HS-27A (cell line): ENCODE measurements around the gene FAM111B.
A peak's percentile ranks its signal among the peaks of the same experiment; 100 is the strongest.
"Not testable (repeated sequence)": the region's sequence is repeated elsewhere in the genome, so short reads cannot be mapped to it uniquely, and the experiment has no call there.

Source experiments
- DNase-seq: peaks from one replicate; pipeline ENCODE4 v3.0.0-alpha.2; 2012; ENCODE audit warnings: low read depth, missing footprints

FAM111B gene

DNA sequence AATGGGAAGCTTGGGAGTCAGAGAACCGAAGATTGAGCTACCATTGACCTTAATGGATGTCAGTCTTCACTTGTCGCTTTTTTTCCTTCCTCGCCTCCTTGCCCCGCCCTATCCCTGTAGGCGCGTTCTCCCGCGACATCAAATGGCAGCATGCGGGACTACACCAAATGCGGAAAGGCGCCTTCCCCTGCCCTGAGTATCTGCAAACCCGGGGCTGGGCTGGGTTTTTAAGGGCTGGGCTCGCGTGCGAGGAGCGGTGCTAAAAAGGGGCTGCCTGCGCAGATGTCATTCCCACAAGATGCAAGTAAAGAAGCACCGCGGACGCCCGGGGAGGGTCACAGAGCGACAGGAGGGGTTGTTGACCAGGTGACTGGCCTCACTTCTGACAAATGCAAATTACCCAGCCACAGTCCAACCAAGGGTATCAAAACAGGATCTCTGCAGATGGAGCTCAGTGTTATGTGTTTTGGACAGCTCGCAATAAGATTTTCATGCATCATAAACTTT is 4.7 kb upstream of the FAM111B start:
- no peak for DNase-seq

DNA sequence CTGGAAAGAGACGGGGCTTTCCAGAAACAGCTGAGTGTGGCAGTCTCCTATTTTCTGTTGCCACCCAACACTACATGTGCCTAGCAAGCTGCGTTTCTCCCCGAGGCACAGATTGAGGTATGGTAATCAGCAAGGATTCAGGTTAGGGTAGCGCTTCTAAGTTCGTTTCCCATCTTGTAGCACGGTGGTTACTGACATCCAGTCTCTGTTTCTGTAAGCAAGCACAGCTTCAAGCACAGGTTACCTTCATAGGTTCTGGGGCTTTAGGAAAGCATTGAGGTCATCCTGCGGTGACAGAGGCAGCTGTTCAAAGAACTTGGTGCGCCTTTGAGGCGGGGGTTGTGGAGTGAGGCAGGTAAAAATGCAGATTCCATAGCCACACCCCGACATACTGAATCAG is 684 bp downstream of the FAM111B start:
- DNase-seq, result not testable (repeated sequence)

DNA sequence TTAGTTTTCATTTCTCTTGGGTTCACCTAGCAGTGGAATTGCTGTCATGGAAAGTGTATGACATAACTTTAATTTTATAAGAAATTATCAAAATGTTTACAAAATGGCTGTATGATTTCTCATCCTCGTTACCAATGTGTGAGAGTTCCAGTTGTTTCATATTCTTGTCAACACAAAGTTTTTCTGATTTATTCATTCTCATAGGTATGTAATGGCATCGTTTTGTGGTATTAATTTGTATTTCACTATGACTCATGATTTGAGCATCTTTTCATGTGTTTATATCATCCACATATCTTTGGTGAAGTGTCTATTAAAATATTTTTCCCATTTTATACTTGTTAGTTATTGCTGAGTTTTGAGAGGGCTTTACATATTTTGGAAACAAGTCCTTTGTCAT is 5.5 kb downstream of the FAM111B start:
- no peak for DNase-seq

DNA sequence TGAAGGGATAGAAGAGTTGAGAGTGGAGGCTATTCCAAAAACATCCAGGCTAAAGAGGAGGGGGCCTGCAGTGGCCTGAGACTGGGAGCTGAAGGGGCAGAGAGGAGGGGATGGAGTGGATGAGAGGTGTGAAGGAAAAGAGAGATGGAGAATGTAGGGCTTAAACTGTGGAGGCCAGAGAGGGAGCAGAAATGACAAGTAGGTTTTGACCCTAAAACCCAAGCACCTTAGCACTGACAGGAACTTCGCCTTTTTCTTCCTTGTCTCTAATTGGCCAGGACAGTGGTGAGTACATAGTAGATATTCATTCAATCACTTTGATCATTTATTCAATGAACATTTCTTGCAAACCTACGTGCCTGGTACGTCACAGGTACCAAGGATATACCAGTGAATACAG is 7.3 kb downstream of the FAM111B start:
- no peak for DNase-seq

DNA sequence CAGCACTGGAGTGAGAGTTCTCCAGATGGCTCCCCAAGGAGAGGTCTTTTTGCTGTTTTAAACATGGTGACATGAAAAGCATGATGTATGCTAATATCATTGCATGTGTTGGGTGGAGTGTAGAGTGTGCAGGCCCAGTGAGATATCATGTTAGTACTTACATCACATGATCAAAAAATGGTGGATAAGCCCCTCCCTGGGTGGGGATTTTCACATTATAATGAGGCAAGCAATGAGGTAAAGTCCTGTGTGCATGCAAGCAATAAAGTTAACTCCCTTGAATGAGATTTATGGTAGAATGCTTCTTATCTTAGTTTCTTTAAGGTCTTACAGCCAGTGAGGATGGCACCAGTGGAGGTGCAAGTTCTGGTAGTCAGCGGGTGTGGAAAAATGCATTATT is 8.5 kb downstream of the FAM111B start:
- DNase-seq, result no peak

DNA sequence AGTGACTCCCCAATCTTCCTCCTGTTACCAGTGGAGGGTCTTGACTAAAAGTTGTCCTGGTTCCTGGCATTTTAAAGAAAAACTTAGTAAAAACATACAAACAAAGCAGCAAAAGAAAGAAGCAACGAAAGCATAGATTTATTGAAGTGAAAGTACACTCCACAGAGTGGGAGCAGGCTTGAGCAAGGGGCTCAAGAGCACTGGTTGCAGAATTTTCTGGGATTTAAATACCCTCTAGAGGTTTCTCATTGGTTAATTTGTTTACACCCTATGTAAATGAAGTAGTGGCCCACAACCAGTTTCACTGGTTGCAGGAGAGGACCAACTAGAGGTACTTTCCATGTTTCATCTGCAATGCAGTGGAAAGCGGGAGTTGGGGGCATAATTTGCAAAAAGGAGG is 10.7 kb downstream of the FAM111B start:
- DNase-seq, result no peak

DNA sequence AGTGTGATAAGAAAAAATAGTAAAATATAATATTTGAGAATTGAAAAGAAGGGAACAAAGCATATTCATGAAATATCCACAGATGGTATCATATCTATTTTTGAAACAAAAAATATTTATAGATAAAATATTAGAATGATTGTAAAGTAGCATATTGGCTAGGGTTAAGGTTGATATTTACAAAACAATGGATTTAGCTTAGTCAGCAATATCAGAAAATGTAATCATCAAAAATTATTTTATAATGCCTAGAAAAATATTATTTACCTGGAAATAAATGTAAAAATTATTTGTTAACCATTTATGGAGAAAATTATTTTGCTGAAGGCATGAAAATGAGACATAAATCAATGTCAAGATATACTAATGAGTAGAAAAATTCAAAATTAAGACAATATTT is 12.8 kb downstream of the FAM111B start:
- no peak for DNase-seq

DNA sequence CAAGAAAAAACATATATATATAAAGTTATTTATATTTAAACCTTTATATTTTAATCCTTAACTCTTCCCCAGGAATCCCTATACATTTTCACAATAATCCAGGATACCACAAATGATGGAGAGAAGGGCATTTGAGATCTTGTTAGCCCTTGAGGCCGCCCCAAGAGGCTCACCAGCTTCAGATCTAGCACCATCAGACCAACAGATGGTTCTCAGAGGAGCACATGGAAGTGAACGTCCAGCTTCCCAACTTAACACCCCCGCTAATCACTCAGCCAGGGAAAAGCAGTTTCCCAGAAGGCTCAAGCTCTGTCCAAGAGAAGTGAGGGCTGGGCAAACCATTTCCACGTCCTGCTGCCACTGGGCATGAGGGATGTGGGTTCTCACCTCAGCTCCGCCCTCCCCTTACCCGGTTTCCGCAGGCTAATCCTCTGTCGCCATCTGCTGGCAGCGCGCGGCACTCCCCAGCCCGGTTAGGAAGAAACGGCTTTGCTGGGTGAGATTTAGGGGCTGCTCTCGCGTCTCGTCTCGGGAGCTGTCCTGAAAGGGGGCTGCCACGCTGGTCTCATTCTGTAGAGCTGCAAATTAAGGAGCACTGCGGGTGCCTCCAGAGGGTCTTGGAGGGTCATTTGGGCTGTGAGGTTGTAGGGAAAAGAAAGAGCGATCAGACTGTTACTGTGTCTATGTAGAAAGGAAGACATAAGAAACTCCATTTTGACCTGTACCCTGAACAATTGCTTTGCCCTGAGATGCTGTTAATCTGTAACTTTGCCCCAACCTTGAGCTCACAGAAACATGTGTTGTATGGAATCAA is 28.8 kb downstream of the FAM111B start:
- DNase-seq, result no peak

DNA sequence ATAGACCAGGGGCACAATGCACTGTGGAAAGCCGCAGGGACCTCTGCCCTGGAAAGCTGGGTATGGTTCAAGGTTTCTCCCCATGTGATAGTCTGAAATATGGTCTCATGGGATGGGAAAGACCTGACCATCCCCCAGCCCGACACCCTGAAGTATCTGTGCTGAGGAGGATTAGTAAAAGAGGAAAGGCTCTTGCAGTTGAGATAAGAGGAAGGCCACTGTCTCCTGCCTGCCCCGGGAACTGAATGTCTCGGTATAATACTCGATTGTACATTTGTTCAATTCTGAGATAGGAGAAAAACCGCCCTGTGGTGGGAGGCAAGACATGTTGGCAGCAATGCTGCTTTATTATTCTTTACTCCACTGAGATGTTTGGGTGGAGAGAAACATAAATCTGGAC is 29.5 kb downstream of the FAM111B start:
- not testable (repeated sequence) for DNase-seq

DNA sequence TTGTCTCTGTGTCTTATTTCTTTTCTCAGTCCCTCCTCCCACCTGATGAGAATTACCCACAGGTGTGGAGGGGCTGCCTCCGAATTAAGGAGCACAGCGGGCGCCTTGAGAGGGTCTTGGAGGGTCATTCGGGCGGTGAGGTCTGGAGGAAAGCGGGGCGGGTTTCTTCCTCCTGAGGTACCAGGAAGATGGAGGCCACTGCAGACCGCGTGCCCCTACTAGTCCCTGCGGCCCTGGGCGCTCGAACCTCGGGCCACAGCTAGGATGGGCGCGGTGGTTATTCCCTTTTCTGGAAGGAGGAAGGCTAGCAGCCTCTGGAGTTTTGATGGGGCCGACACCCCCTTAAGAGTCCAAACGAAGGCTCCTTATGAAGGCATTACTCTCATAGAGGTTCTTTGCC is 30.2 kb downstream of the FAM111B start:
- DNase-seq, result no peak

DNA sequence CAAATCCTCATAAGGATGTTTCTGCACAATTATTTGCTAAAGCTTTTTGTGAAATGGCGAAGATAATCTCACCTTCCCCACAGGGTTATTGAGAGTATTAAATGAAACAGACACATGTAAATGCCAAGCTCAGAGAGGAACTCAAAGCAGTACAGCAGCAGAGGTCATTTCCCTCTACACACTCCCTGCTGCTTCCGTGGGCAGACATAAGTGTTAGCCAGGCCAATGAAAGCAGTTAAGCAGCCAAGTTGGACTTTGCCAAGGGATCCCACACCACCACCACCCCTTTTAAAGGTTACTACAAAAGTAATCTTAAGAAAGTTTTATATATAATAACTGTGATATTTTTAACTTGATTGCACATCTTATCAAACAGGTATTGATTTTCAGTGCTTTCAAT is 31.6 kb downstream of the FAM111B start:
- DNase-seq, result no peak

DNA sequence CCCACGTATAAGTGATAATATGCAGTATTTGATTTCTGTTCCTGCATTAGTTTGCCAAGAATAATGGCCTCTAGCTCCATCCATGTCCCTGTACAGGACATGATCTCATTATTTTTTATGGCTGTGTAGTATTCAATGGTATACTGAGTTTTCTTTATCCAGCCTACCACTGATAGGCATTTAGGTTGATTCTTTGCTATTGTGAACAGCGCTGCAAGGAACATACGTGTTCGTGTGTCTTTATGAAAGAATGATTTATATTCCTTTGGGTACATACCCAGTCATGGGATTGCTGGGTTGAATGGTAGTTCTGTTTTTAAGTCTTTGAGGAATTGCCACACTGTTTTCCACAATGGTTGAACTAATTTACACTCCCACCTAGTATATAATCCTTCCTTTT is 34.2 kb downstream of the FAM111B start:
- DNase-seq, result no peak

DNA sequence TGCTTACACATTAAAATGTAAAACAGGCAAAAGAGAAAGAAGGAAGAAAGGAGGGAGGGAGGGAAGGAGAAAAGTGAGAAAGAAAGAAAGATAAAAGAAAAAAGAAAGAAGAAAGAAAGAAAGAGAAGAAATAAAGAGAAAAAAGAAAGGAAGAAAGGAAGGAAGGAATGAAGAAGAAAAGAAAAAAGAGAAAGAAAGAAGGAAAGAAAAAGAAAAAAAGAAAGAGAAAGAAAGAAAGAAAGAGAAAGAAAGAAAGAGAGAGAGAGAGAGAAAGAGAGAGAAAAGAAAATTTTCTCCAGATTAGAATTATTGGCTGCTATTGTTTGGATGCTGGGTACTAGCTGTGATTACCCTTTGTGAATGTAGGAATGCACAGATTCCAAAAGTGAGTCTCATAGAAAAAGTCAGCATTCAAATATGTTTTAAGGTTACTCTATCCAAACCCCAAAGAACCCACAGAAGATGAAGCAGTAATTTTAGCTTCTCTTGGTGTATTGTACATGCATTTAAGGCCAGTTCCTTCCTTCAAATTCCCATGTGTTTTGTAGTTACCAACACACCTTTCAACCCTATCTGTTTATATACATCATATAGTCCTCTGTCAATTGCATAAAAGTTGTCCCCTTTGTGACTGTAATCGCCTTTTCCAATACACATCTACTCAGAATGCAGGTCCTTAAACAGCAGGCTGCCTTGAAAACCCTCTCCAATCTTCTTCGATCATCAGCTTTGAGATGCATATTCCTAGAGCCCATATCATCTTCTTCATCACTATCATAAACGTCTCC is 34.8 kb downstream of the FAM111B start:
- DNase-seq, result peak; percentile 41

DNA sequence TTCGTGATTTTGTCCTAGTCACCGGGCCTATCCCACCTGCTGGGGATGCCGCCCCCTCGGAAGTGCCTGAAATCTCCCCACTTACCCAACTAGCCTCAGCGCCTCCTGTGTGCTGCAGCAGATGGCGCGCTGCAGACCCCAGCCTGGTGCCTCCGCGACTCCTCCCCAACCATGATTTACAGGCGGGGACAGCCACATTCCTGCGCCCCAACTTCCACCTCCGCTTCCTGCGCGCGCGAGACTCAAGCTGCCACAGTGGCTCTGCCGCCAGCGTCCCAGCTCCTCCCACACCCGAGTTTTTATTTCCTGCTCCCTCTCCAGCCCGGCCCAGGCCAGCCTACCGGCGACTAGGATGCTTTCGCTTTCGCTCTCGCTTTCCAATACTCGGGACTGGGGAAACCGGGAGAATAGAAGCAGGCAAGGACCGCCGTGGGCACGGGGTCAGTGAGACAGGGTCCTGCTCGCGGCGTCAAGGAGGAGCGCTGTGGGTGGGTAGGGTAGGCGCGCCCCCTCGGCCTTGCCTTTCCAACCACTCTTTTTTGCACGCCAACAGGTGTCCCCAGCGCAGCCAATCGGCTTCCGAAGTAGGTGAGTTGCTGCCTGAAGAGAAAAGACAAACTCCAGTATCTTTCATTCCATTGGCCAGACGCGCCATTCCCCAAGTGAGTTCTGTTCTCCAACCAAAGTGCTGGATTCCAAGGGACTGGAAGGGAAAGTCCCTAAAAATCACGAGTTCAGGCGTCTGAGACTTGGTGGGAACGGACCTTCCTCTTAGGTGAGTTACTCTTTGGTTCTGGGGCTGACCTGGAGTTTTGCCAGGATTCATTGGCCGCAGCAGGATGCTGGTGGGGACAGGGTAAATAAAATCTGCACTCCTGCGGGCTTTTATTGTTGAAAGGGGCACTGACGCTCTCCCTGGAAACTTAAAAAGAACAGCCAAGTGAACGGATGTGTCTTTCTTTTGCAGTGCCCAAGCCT is 35.8 kb downstream of the FAM111B start, which contains the start of gene FAM111A:
Gene FAM111A (plus strand): TSS at position 327 of the 978 bp plus-strand sequence. CDS start 6,017 bp downstream, outside the sequence.
- DNase-seq, result peak; percentile 73

DNA sequence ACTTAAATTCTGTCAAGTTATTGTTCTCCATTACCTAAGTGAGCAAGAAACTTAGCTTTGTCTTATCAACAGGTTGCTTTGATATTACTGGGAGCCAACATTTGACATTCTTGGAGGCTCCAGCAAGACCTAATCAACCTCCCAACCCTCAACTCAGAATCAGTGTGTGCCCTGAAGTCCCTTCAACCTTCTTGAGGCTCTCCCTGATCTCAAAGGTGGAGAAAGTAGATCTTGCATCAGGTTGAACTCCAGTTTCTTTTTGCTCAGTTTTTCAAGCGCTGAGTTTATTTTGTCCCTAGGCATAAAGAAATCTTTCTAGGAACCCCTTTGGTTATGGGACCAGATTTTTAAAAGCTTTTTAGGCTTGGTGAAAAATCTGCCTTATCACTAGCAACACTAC is 37.1 kb downstream of the FAM111B start:
- no peak for DNase-seq

DNA sequence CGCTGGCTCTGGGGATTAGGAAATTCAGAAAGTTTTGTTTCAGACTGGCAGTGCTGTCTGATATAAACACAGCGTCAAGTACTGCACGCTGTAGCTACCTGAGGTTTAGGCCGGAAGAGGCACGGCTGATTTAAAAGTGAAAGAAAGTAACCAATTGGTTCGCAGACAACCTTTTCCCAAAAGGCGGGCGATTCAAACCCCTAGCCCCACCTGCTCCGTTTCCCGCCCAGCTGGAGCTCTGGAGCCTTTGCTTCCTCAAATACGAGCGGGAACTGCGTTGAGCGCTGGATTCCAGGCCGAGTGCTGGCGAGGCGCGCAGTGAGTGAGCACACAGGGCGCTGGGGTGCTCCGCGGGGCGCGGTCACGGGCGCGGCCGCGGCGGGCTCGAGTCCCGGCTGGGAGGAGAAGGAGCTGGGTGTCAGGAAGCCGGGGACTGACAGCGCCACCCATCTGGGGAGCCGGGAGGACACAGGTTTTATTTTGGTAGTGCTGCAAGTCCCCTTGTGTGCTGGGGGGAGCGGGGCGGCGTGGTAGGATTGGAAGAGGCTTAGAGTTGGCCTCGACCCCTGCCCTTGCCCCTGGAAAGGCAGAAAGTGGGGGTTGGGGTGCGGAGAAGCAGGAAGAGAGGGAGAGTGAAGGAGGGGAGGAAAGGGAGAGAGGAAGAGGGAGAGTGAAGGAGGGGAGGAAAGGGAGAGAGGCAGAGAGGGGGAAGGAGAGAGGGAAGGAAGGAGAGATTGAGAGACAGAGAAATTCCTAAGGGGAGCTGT is 37.7 kb downstream of the FAM111B start:
- DNase-seq, result peak; percentile 73

DNA sequence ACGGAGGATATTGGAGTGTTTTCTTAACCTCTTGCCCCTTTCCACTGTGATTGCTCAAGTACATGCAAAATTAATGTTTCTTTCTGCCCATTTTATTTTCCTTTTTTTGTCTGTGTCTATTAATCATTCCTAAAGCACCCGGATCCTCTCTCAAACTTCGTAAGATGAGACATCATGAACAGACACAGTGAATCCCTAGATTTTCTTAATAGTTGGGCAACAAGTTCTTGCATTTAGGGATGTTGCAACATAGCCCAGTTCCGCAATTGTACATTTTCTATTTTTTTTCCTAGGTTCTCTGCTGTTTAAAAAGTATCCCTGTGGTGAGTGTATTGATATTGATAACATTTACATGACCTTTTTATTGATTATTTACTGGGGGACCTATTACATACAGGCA is 38.5 kb downstream of the FAM111B start:
- DNase-seq, result no peak

DNA sequence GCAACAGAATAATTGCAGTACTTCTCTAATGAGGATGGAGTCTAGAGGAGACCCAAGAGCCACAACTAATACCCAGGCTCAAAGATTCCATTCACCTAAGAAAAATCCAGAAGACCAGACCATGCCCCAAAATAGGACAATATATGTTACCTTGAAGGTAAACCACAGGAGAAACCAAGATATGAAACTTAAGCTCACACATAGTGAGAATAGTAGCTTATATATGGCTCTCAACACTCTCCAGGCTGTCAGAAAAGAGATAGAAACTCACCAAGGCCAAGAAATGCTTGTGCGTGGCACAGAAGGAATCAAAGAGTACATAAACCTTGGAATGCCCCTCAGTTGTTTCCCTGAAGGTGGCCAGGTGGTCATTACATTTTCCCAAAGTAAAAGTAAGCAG is 44.7 kb downstream of the FAM111B start:
- DNase-seq, result no peak

DNA sequence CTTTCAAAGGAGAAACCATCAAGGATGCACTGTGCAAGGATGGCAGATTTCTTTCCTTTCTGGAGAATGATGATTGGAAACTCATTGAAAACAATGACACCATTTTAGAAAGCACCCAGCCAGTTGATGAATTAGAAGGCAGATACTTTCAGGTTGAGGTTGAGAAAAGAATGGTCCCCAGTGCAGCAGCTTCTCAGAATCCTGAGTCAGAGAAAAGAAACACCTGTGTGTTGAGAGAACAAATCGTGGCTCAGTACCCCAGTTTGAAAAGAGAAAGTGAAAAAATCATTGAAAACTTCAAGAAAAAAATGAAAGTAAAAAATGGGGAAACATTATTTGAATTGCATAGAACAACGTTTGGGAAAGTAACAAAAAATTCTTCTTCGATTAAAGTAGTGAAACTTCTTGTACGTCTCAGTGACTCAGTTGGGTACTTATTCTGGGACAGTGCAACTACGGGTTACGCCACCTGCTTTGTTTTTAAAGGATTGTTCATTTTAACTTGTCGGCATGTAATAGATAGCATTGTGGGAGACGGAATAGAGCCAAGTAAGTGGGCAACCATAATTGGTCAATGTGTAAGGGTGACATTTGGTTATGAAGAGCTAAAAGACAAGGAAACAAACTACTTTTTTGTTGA is 45.4 kb downstream of the FAM111B start:
- no peak for DNase-seq

DNA sequence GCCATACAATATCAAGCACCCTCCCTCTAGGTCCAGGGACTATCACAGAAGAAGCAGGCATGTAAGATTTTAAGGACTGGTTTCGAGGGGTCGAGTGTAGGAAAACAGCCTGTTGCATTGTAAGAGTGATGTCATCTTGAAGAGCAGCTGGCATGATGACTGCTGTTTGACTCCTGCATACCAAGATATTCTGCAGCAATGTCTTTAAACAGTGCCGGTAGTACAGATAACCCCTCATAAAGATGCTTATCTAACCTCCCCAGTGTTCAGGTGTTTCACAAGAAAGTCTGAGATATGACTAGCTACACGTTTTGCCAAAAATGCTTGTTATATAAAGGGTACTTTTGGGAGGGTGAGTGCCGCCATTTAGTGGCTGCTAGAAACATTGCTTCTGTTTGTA is 47.6 kb downstream of the FAM111B start:
- no peak for DNase-seq

DNA sequence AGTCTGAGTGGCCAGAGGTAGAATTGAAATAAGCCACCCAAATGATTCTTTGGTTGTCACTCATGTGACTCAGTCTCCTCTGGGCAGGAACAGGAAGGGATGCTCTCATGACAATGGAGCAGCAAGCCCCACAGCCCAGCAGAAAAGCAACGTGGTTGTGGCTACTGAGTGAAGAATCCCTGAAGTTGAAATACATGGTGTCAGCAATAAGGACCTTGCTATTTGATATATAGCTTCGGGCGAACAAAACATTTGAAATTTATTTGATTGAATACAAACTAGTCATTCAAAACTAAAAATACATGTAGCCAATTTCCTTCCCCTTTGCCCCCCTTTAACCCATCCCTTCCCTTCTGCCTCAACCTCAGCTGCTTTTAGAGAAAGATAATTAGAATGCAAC is 50.4 kb downstream of the FAM111B start:
- no peak for DNase-seq
